ENCODE measurements around the gene ZNF593OS. TPM values are rescaled to one million over a fixed set of nuclear protein-coding genes. Genes with fewer than 3 reads are reported as not detected.

The ZNF593OS gene
- total RNA-seq, 2 experiments from 2014 or later = not detected

- H3K9me3 Mint-ChIP-seq (ENCODE audit: insufficient read depth) = no peaks in the 10 kb centered on the region
- POLR2A ChIA-PET = no interaction called here
- DNase-seq (no peak), ATAC-seq (no peak)
- CTCF ChIA-PET = no interaction called here
- no peak overlapping the region for H3K4me3 Mint-ChIP-seq
- no peaks in the 10 kb centered on the region for H3K36me3 Mint-ChIP-seq (ENCODE audit: low read depth)
- H3K4me1 Mint-ChIP-seq (ENCODE audit: low read depth) = no peaks in the 10 kb centered on the region
- H3K27me3 Mint-ChIP-seq (ENCODE audit: low read depth) = no peaks in the 10 kb centered on the region
- H3K27ac Mint-ChIP-seq = no peak overlapping the region
Measured at GRCh38 chr1:26181586-26182382, 10.2 kb upstream of the ZNF593OS start.

DNA sequence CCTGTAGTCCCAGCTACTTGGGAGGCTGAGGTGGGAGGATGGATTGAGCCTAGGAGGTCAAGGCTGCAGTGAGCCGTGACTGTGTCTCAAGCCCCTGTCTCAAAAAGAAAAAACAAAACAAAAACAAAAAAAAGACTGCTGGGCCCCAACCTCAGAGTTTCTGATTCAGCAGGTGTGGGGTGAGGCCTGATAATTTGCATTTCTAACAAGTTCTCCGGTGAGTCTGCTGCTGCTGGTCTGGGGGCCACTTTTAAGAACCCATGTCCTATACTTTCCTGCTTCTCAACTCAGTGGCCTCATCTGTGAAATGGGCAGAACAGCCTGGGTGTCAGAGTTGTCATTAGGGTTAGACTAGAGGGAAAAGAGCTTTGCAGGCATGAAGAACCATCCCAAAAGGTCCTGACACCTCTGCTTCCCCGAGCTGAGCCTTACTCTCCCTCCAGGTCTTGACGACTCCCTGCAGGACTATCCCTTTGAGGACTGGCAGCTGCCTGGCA, 8.4 kb upstream of the ZNF593OS start:
- POLR2A ChIA-PET = no interaction called here
- no peak for ATAC-seq
- no peaks in the 10 kb centered on the region for H3K27me3 Mint-ChIP-seq (ENCODE audit: low read depth)
- H3K27ac Mint-ChIP-seq = no peak overlapping the region
- H3K4me3 Mint-ChIP-seq = no peak overlapping the region
- H3K4me1 Mint-ChIP-seq (ENCODE audit: low read depth) = no peaks in the 10 kb centered on the region
- CTCF ChIA-PET = interaction anchor here (1.1 kb wide), 3 partner anchors 10 to 67 kb away, joined by 3 to 8 read pairs (median 3); partner anchors contain the start of gene ZNF593
- H3K9me3 Mint-ChIP-seq (ENCODE audit: insufficient read depth) = no peaks in the 10 kb centered on the region
- no peak for DNase-seq
- H3K36me3 Mint-ChIP-seq (ENCODE audit: low read depth) = no peaks in the 10 kb centered on the region

DNA sequence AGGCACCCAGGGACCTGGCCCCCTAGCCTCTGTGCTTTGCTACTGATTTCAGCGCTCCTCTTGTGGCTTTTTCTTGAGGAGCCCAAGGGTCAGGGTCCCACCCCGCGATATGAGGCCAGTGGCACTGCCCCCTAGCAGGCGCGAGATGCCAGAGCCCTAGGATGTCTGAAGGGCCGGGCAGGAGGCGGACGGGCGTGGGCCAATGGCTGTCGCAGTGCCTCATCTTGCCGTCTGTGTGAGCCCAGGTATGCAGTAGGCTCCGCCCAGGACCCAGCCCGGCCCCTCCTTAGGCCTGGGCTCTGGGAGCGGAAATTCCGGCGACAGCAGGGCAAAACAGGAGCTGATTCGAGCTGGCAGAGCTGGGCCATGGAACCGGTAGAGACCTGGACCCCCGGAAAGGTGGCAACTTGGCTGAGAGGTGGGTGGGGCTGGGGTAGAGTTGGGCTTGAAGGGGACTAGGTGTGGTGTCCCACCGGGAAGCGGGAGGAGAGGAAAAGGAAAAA, 5.6 kb upstream of the ZNF593OS start, which contains the start of gene CNKSR1:
TSS of gene CNKSR1 (plus strand) at position 310 of the 503 bp plus-strand sequence. CDS start at position 367, 57 bp downstream.
- ChIA-PET CTCF (interaction anchor here (1.0 to 2.2 kb wide), 2 partner anchors 8 to 282 kb away, joined by 3 to 16 read pairs; partner anchors contain the start of genes C1orf232 and ZNF593), POLR2A (no interaction called here)
- H3K27ac Mint-ChIP-seq = no peak within 1 kb of the TSS
- ATAC-seq (no peak), DNase-seq (no peak)
- no peaks in the 10 kb centered on the region for H3K36me3 Mint-ChIP-seq (ENCODE audit: low read depth)
- H3K4me1 Mint-ChIP-seq (ENCODE audit: low read depth) = no peaks in the 10 kb centered on the region
- no peaks in the 10 kb centered on the region for H3K9me3 Mint-ChIP-seq (ENCODE audit: insufficient read depth)
- H3K4me3 Mint-ChIP-seq = no peak within 1 kb of the TSS
- H3K27me3 Mint-ChIP-seq (ENCODE audit: low read depth) = no peaks in the 10 kb centered on the region

- no peak overlapping the region for H3K4me3 Mint-ChIP-seq
- no peaks in the 10 kb centered on the region for H3K27me3 Mint-ChIP-seq (ENCODE audit: low read depth)
- H3K27ac Mint-ChIP-seq = no peak overlapping the region
- POLR2A ChIA-PET = interaction anchor here (0.6 kb wide), 1 partner anchor 101 kb away, joined by 3 read pairs; no protein-coding TSS in a partner anchor
- H3K4me1 Mint-ChIP-seq (ENCODE audit: low read depth) = peaks cover 12% of the 10 kb centered on the region
- CTCF ChIA-PET = interaction anchor here (2.0 kb wide), 1 partner anchor 59 kb away, joined by 9 read pairs; the partner anchor contains the start of gene CEP85
- no peaks in the 10 kb centered on the region for H3K9me3 Mint-ChIP-seq (ENCODE audit: insufficient read depth)
- ATAC-seq = no peak
- no peak for DNase-seq
- H3K36me3 Mint-ChIP-seq (ENCODE audit: low read depth) = peaks cover 4% of the 10 kb centered on the region
Measured at GRCh38 chr1:26175346-26175745, 3.7 kb upstream of the ZNF593OS start.

- peaks cover 4% of the 10 kb centered on the region for H3K36me3 Mint-ChIP-seq (ENCODE audit: low read depth)
- ChIA-PET CTCF (interaction anchor here (0.8 to 4.2 kb wide), 38 partner anchors 8 to 247 kb away, joined by 3 to 69 read pairs (median 5); partner anchors contain the start of genes CATSPER4, CD52, CEP85 and CNKSR1), POLR2A (interaction anchor here (0.7 to 1.4 kb wide), 3 partner anchors 14 to 59 kb away, joined by 3 read pairs; partner anchors contain the start of gene PDIK1L)
- H3K27me3 Mint-ChIP-seq (ENCODE audit: low read depth) = peaks cover 6% of the 10 kb centered on the region
- no peaks in the 10 kb centered on the region for H3K9me3 Mint-ChIP-seq (ENCODE audit: insufficient read depth)
- ATAC-seq (no peak), DNase-seq (no peak)
- peaks cover 22% of the 10 kb centered on the region for H3K4me1 Mint-ChIP-seq (ENCODE audit: low read depth)
- H3K4me3 Mint-ChIP-seq = peak overlapping the region; percentile 89
- H3K27ac Mint-ChIP-seq = peak overlapping the region; percentile 89
Measured at GRCh38 chr1:26170472-26170821, 1.2 kb downstream of the ZNF593OS start.

DNA sequence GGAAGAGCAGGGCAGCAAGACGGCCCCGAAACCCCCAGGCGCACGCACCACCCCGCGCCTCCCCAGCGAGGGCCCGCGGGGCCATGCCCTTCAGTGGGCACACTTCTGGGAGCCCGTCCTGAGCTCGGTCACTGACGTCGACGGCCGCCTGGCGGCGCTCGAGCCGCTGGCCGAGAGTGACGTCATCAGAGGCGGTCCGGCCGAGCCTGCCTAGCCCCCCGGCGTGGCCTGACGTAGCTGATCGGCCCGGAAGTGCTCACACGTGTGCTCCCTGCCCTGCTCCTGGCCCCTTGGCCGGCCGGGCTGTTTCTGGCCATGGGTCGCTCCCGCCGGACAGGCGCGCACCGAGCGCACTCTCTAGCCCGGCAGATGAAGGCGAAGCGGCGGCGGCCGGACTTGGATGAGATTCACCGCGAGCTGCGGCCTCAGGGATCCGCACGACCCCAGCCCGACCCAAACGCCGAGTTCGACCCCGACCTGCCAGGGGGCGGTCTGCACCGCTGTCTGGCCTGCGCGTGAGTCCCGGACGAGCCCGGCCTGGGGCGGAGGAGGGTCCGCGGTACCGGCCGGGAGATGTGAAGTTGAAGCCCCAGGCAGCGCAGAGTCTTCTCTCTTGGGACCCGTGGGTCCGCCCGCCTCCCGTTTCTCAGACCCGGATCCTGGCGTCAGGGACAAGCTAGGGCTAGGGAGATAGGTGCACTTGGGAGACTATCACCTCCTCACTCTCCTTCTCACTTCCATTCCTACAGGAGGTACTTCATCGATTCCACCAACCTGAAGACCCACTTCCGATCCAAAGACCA, 1.8 kb downstream of the ZNF593OS start, which contains the start of gene ZNF593:
TSS of gene ZNF593 (plus strand) at position 240 of the 803 bp plus-strand sequence. CDS start at position 316, 76 bp downstream.
- peak; percentile 95 for ATAC-seq
- DNase-seq = peak; percentile 92
- peak within 1 kb of the TSS; percentile 89 for H3K27ac Mint-ChIP-seq
- H3K36me3 Mint-ChIP-seq (ENCODE audit: low read depth) = peaks cover 4% of the 10 kb centered on the region
- ChIA-PET POLR2A (interaction anchor here (0.7 to 1.4 kb wide), 6 partner anchors 12 to 64 kb away, joined by 3 to 6 read pairs (median 3); partner anchors contain the start of genes CEP85 and PDIK1L), CTCF (interaction anchor here (0.6 to 4.2 kb wide), 58 partner anchors 8 to 277 kb away, joined by 3 to 69 read pairs (median 4); partner anchors contain the start of genes CATSPER4, CD52, CEP85 and CNKSR1)
- H3K4me3 Mint-ChIP-seq = peak within 1 kb of the TSS; percentile 89
- H3K9me3 Mint-ChIP-seq (ENCODE audit: insufficient read depth) = no peaks in the 10 kb centered on the region
- H3K27me3 Mint-ChIP-seq (ENCODE audit: low read depth) = peaks cover 9% of the 10 kb centered on the region
- peaks cover 25% of the 10 kb centered on the region for H3K4me1 Mint-ChIP-seq (ENCODE audit: low read depth)

DNA sequence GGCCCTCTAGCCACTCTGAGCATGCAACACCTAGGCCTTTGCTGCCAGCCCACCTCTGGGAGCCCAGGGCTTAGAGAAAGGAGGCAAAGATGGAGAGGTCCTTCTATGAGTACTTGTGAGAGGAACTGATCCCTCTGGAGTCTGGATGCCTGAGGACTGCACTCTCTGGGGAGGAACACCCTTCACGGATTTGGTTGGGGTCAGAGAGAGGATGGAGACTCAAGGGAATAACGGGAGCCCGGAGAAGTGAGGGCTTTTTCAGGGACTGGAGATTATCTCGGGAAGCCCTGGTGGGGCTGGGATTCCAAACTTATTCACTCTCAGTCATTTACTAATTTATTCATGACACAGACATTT, 2.5 kb downstream of the ZNF593OS start:
- Mint-ChIP-seq H3K4me3 (peak overlapping the region; percentile 89), H3K27me3 (ENCODE audit: low read depth) (peaks cover 13% of the 10 kb centered on the region), H3K4me1 (ENCODE audit: low read depth) (peaks cover 28% of the 10 kb centered on the region), H3K27ac (peak overlapping the region; percentile 68), H3K9me3 (ENCODE audit: insufficient read depth) (no peaks in the 10 kb centered on the region), H3K36me3 (ENCODE audit: low read depth) (peaks cover 4% of the 10 kb centered on the region)
- ChIA-PET POLR2A (interaction anchor here (0.9 to 1.4 kb wide), 4 partner anchors 11 to 65 kb away, joined by 3 to 6 read pairs (median 4); partner anchors contain the start of gene CEP85), CTCF (interaction anchor here (0.6 to 4.2 kb wide), 49 partner anchors 8 to 276 kb away, joined by 3 to 69 read pairs (median 4); partner anchors contain the start of genes CATSPER4, CD52, CEP85 and CNKSR1)
- DNase-seq (no peak), ATAC-seq (no peak)

GRCh38 chr1:26168410-26169197, 3.0 kb downstream of the ZNF593OS start, which contains the start of gene C1orf232:
Gene C1orf232, minus strand, starts transcription at chr1:26168963. Its CDS starts 464 bp downstream, at chr1:26168499.
- Mint-ChIP-seq H3K4me1 (ENCODE audit: low read depth) (peaks cover 31% of the 10 kb centered on the region), H3K36me3 (ENCODE audit: low read depth) (peaks cover 4% of the 10 kb centered on the region), H3K4me3 (peak within 1 kb of the TSS; percentile 89), H3K27me3 (ENCODE audit: low read depth) (peaks cover 16% of the 10 kb centered on the region), H3K27ac (peak within 1 kb of the TSS; percentile 89), H3K9me3 (ENCODE audit: insufficient read depth) (no peaks in the 10 kb centered on the region)
- CTCF ChIA-PET = interaction anchor here (0.7 to 4.2 kb wide), 11 partner anchors 10 to 249 kb away, joined by 3 to 69 read pairs (median 9); partner anchors contain the start of genes CEP85, CNKSR1 and FAM110D
- POLR2A ChIA-PET = no interaction called here
- DNase-seq = no peak
- no peak for ATAC-seq

DNA sequence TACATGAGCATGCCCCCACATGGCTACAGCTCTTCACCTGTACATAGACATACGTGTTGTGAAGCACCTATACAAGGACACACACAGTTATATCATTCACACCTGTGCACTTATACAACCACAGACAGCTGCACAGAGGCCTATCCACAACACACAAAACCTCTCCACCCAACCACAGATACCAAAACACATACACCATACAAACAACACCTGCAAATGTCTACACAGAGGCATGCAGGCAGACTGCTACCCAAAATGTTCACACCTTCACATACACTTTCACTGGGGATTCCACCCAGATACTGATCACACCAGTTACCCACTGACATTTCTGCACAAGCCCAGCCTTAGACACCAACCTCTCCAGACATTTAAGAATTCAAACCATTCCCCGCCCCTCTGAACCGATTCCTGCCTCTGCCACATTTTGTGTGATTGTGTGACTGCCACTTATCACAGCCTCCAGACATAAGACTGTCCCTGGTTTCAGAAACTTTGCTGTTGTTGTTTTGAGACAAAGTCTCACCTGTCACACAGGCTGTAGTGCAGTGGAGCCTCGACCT, 4.8 kb downstream of the ZNF593OS start:
- ChIA-PET CTCF (interaction anchor here (1.2 kb wide), 1 partner anchor 126 kb away, joined by 3 read pairs; no protein-coding TSS in a partner anchor), POLR2A (no interaction called here)
- Mint-ChIP-seq H3K27ac (no peak overlapping the region), H3K4me1 (ENCODE audit: low read depth) (peaks cover 35% of the 10 kb centered on the region), H3K9me3 (ENCODE audit: insufficient read depth) (no peaks in the 10 kb centered on the region), H3K4me3 (no peak overlapping the region), H3K36me3 (ENCODE audit: low read depth) (peaks cover 4% of the 10 kb centered on the region), H3K27me3 (ENCODE audit: low read depth) (peaks cover 24% of the 10 kb centered on the region)
- ATAC-seq (no peak), DNase-seq (no peak)

Measured in activated CD8-positive, alpha-beta T cell treated with anti-CD3 and anti-CD28 coated beads, Interleukin-2, amount 10 ng/mL, durations not matched to agents 7 days and 5 days (primary cell).